GM12872 (cell line): ENCODE measurements around the gene DNAH8.

Experiments
- TF ChIP-seq, protein P1 (sequence below): IDR thresholded peaks from 3 replicates; pipeline ENCODE4 v1.5.1; 2011; ENCODE audit warnings: low read depth, mild to moderate bottlenecking, low read length, moderate library complexity; ENCODE audit not compliant: insufficient read depth

DNAH8 gene

DNA sequence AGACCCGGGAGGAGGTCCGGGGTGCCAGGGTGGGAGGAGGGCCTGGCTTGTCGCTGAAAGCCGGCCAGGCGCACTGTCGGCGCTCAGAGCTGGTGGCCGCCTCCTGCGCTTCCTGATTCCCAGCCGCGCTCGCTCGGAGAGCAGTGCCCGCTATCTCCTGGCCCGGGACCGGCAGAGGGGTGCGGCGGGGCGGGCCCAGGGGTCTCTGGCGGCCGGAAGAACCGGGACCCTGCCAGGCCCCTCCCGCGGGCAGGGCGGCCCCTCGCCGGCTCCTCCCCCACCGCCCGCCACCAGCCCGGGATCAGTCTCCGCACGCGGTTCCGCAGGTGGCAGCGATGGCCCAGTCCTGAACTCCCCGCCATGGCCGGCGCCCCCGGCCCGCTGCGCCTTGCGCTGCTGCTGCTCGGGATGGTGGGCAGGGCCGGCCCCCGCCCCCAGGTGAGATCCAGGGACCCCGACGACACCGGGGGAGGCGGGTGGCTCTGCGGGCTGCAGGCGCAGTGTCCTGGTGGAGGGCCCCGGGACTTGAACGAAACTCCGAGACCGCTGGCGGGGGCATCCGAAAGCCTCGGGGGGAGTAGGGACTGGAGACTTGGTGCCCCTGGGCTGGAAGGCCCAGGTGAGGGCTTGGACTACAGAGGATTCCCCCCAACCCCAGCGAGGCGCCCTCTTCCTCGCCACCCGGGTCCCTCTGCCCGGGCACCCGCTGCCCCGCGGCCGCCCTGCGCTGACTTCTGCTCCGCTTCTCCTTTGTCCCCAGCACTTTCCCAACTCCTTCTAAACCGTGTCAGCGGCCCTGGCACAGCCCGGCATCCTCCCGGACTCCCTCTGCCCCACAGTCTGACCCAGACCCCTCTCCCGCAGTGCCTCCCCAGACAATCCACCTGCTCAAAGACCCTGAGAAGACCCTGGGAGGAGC, 333.6 kb downstream of the DNAH8 start, which contains the start of gene GLP1R:
TSS of gene GLP1R (plus strand) at position 301 of the 919 bp plus-strand sequence. CDS start at position 361, 60 bp downstream.
- TF ChIP-seq, protein P1, sequence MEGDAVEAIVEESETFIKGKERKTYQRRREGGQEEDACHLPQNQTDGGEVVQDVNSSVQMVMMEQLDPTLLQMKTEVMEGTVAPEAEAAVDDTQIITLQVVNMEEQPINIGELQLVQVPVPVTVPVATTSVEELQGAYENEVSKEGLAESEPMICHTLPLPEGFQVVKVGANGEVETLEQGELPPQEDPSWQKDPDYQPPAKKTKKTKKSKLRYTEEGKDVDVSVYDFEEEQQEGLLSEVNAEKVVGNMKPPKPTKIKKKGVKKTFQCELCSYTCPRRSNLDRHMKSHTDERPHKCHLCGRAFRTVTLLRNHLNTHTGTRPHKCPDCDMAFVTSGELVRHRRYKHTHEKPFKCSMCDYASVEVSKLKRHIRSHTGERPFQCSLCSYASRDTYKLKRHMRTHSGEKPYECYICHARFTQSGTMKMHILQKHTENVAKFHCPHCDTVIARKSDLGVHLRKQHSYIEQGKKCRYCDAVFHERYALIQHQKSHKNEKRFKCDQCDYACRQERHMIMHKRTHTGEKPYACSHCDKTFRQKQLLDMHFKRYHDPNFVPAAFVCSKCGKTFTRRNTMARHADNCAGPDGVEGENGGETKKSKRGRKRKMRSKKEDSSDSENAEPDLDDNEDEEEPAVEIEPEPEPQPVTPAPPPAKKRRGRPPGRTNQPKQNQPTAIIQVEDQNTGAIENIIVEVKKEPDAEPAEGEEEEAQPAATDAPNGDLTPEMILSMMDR, result no peak

DNA sequence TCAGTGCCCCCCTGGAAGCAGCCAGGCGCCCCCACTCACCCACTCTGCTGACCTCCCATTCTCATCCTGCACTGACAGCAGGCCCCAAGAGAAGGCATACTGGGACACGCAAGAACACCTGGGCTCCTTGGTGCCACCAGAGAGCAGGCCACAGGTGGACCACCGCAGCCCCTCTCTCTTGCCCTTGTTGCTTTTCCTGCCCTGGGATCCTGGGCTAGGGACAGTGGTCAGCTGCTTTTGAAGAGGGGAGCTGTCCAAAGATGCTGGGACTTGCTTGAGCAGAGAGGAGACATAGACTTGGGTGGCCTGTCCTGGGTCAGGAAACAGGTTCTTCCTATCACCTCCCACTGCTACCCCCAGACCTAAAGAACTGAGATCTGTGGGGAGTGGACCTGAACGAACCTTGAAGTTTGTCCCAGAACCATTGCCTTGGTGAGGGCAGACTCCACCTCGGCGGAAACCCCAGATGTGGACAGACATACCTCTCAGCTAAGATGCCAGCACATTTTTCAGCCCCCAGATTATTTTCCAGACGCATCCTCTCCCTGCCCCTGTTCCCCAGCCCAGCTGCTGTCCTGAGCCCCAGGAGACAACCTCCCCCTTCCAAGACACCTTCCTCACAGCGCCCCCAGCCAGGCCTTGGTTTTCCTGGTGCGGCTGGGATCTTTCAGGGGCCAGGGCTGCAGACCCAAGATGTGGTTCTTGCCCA, 334.6 kb downstream of the DNAH8 start:
- TF ChIP-seq, protein P1, result no peak

- TF ChIP-seq, protein P1, result no peak
These were observed 335.5 kb downstream of the DNAH8 start for GRCh38 chr6:39050453-39051112.

DNA sequence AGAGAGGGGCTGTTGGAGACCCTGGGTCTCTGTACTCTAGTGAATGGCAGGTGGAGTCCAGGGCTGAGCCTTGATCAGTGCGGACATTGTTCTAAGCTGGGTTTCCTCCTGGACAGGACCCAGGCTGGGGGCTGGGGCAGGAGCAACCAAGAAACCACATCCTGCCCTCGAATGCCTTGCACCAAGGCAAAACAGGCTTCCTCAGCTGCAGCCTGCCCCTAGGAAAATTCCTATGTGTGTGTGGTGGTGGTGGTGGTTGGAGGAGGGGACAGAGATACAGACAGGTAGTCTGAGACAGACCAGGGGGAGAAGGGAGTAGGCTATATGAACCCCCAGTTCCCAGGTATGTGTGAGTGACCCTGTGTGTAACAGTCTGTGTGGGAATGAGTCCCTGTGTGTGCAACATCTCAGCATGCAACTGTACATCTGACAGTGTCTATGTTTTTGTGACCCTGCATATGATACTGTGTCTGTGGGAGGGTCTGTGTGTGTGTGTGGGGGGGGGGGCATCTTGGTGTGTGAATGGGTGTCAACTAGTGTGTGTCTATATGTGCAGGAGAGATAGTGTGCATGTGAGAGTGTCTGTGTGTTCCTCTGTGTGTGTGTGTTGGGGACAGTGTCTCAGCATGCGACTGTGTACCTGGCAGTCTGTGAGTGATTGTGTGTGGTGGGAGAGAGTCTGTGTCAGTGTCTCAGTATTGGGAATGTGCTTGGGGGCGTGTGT, 336.4 kb downstream of the DNAH8 start:
- TF ChIP-seq, protein P1, result no peak

- TF ChIP-seq, protein P1, result no peak
These were observed 338.0 kb downstream of the DNAH8 start for GRCh38 chr6:39053016-39053624.

GRCh38 chr6:39053854-39054576, 338.9 kb downstream of the DNAH8 start:
- TF ChIP-seq, protein P1, result no peak
